Measurements from ENCODE around the gene LRIT2. TPM values are rescaled to one million over a fixed set of nuclear protein-coding genes. Genes with fewer than 3 reads are reported as not detected.
"Not testable (repeated sequence)": the region's sequence is repeated elsewhere in the genome, so short reads cannot be mapped to it uniquely, and the experiment has no call there.

Gene LRIT2
- total RNA-seq, 2 experiments from 2014 or later = not detected

DNA sequence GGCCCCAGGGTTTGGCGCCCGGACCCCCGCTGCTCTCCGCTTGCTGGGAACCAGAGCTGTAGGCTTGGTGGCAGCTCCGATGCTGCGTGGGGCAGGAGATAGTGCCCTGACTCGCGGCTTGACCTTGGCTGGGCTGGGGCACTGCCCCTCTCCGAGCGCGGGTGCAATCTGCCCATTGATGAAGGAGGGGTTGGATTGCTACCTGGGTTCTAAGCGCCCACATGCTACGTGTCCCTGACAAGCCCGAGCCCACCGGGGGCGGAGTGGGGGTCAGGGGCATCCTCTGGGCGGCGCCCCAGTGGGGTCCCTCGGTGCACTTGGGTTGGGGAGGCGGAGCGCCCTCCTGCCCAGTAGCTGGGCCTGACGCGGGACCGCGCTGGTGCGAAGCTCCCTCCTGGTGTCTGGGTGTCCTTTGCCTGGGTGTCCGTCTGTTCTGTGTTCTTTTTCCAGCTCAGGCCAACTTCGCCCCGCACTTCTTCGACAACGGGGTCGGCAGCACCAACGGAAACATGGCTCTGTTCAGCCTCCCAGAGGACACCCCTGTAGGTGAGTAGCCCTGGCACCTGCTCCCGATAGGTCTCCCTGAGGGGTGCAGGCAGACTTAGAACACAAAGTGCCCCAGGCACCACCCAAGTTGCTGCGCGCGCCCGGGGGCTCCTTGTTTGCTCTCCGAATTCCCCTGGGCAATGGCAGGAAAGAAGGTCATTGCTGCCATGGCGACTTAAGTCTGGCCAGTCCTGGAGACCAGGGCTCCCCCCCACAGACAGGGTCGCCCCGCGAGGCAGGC, 30.1 kb downstream of the LRIT2 start:
- Mint-ChIP-seq H3K4me1 (peaks cover 13% of the 10 kb centered on the region), H3K9me3 (ENCODE audit: low read depth) (no peaks in the 10 kb centered on the region), H3K4me3 (peak overlapping the region; percentile 49), H3K27ac (no peak overlapping the region), H3K27me3 (peaks cover 27% of the 10 kb centered on the region), H3K36me3 (ENCODE audit: low read depth) (no peaks in the 10 kb centered on the region)
- intact Hi-C loops (cut with DNase I, micrococcal nuclease) = no loop called here
- POLR2A ChIA-PET = no interaction called here
- no peak for ATAC-seq
- CTCF ChIA-PET = interaction anchor here (0.7 to 1.3 kb wide), 3 partner anchors 20 to 581 kb away, joined by 3 read pairs; no protein-coding TSS in a partner anchor
- no peak for DNase-seq

DNA sequence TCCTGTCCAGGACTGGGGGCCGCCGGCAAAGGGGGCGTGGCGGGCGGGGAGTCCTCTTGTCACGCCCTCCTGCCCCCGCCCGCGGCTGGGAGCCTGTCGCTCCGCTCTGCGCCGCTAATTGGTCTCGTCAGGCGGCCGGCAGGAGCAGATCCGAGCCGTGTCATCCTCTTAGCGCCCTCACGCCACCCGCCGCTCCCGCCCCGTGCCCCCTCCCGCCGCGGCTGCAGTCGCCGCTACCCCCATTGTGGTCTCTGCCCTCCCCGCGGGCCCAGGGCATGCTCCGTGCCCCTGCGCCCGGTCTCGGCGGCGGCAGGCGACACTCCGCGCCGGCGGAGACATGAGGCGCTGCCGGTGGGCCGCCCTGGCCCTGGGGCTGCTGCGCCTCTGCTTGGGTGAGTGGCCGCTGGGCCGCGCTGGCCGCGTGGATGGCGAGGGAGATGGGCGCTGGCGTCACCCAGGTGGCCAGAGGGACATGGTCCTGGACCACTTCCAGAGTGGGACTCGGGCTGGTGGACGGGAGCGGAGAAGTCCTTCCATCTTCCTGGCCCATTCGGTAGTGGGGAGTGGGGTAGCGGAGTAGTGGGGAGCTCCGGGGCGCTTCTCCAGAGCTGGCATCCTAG, 30.8 kb downstream of the LRIT2 start, which contains the start of gene CDHR1:
Gene CDHR1, plus strand, starts transcription at position 114 of the 620 bp plus-strand sequence. Its CDS starts 224 bp downstream, at position 338.
- DNase-seq = peak; percentile 72
- no peak within 1 kb of the TSS for H3K27ac Mint-ChIP-seq
- ChIA-PET CTCF (interaction anchor here (0.7 to 1.3 kb wide), 4 partner anchors 19 to 580 kb away, joined by 3 read pairs; partner anchors contain the start of gene GPR15LG), POLR2A (no interaction called here)
- peaks cover 27% of the 10 kb centered on the region for H3K27me3 Mint-ChIP-seq
- no peaks in the 10 kb centered on the region for H3K36me3 Mint-ChIP-seq (ENCODE audit: low read depth)
- peak within 1 kb of the TSS; percentile 49 for H3K4me3 Mint-ChIP-seq
- H3K9me3 Mint-ChIP-seq (ENCODE audit: low read depth) = no peaks in the 10 kb centered on the region
- H3K4me1 Mint-ChIP-seq = peaks cover 13% of the 10 kb centered on the region
- intact Hi-C loops (cut with DNase I, micrococcal nuclease) = loop anchor here in 1 of 2 experiments (1.0 kb wide), 1 partner anchor 55 kb away; the partner anchor contains the start of gene GHITM
- peak; percentile 84 for ATAC-seq

DNA sequence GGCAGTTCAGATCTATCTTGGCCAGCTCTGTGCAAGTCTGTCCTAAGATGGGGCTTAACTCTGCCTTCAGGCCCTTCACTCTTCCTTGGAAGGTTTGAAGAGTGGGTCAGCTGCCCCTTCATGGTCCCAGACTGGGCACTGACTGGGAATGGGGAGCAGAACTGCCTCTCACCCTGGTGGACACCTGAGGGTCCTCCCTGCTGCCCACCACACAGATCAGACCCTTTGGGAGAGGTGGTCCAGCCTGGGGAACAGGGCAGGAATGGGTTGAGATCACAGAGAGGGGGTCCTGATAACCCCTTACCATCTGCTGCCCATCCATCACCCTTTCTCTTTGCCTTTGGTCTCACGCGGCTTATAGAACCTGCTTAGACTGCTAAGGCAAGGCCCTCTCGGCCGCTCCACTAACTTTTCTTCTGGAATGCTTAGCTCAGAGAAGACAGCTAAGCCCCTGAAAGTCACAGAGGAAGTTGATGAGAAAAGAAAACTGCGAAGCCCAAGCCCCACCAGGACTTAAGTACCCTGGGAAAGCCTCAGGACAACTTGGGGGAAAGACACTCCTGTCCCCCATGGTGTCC, 31.4 kb downstream of the LRIT2 start:
- no peak for ATAC-seq
- Mint-ChIP-seq H3K27ac (no peak overlapping the region), H3K36me3 (ENCODE audit: low read depth) (no peaks in the 10 kb centered on the region), H3K27me3 (peaks cover 27% of the 10 kb centered on the region), H3K4me1 (peaks cover 13% of the 10 kb centered on the region), H3K9me3 (ENCODE audit: low read depth) (no peaks in the 10 kb centered on the region), H3K4me3 (peak overlapping the region; percentile 49)
- DNase-seq = no peak
- intact Hi-C loops (cut with DNase I, micrococcal nuclease) = loop anchor here in 1 of 2 experiments (1.0 kb wide), 1 partner anchor 55 kb away; the partner anchor contains the start of gene GHITM
- ChIA-PET CTCF (interaction anchor here (1.0 to 1.3 kb wide), 5 partner anchors 18 to 343 kb away, joined by 3 to 4 read pairs (median 3); partner anchors contain the start of gene GPR15LG), POLR2A (interaction anchor here (0.6 kb wide), 1 partner anchor 47 kb away, joined by 3 read pairs; no protein-coding TSS in a partner anchor)

DNA sequence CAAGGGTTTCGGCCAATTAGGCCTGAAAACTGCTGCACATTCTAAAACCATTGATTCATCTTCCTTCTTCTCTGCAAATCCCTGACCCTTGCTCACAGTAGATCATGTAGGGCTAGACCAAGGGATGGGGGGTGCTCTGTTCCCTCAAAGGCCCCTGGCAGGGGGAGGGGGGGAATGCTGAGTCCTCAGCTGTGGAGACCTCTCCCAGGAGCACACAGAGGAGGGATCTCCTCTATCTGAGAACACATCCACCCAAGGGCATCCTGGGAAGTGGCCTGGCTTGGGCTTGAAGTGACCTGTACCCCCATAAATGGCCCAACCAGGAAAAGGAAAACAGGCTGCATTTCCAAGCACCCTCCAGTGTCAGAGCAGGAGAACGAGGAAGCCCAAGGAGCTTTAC, 32.0 kb downstream of the LRIT2 start:
- H3K4me3 Mint-ChIP-seq = no peak overlapping the region
- H3K9me3 Mint-ChIP-seq (ENCODE audit: low read depth) = no peaks in the 10 kb centered on the region
- DNase-seq (no peak), ATAC-seq (no peak)
- CTCF ChIA-PET = interaction anchor here (0.6 to 1.1 kb wide), 4 partner anchors 25 to 344 kb away, joined by 3 to 5 read pairs (median 4); no protein-coding TSS in a partner anchor
- H3K27me3 Mint-ChIP-seq = peaks cover 26% of the 10 kb centered on the region
- H3K4me1 Mint-ChIP-seq = peaks cover 13% of the 10 kb centered on the region
- no peak overlapping the region for H3K27ac Mint-ChIP-seq
- intact Hi-C loops (cut with DNase I, micrococcal nuclease) = no loop called here
- POLR2A ChIA-PET = no interaction called here
- no peaks in the 10 kb centered on the region for H3K36me3 Mint-ChIP-seq (ENCODE audit: low read depth)

DNA sequence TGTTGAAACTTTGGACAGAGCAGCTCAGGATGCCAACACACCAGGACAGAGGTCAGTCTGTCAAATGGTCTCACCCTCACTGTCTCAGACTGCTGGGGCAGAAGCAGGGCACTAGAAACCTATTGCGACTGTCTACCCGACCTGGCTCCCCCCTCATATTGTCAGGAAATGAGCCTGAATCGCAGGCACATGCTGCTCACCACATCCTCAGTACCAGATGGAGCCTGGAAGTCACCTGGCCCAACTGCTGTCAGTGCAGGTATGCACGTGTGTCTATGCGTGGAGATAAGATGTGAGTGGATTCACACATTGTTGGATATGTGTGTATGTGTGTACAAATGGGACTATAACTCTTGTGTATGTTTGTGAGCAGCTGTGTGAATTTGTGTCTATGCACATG, 34.2 kb downstream of the LRIT2 start:
- H3K9me3 Mint-ChIP-seq (ENCODE audit: low read depth) = no peaks in the 10 kb centered on the region
- no peak overlapping the region for H3K27ac Mint-ChIP-seq
- DNase-seq = peak; percentile 41
- POLR2A ChIA-PET = no interaction called here
- intact Hi-C loops (cut with DNase I, micrococcal nuclease) = no loop called here
- no peaks in the 10 kb centered on the region for H3K36me3 Mint-ChIP-seq (ENCODE audit: low read depth)
- ATAC-seq = peak; percentile 45
- H3K4me3 Mint-ChIP-seq = no peak overlapping the region
- H3K27me3 Mint-ChIP-seq = peaks cover 17% of the 10 kb centered on the region
- CTCF ChIA-PET = interaction anchor here (1.5 kb wide), 1 partner anchor 14 kb away, joined by 3 read pairs; no protein-coding TSS in a partner anchor
- peaks cover 13% of the 10 kb centered on the region for H3K4me1 Mint-ChIP-seq

DNA sequence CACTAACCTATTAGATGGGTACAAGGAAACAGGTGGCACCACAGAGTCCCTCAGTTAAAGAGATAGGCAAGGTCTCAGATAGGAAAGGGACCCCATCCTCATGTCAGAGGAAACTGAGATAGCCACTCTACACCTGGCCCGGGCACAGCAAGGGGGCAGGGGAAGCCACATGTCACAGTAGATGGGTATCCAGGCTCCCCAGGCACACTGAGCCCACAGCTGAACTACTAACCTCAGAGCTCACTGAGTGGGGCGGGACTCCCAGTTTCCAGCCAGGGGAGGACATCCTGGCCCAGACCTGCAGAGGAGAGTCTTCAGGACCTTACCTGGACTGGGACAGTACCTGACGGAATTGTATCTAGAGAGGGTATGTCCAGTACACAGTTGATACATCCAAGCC, 34.7 kb downstream of the LRIT2 start:
- Mint-ChIP-seq H3K4me1 (peaks cover 13% of the 10 kb centered on the region), H3K36me3 (ENCODE audit: low read depth) (no peaks in the 10 kb centered on the region), H3K4me3 (no peak overlapping the region), H3K9me3 (ENCODE audit: low read depth) (no peaks in the 10 kb centered on the region), H3K27ac (no peak overlapping the region), H3K27me3 (peaks cover 12% of the 10 kb centered on the region)
- no peak for DNase-seq
- ATAC-seq = no peak
- CTCF ChIA-PET = no interaction called here
- intact Hi-C loops (cut with DNase I, micrococcal nuclease) = no loop called here
- POLR2A ChIA-PET = no interaction called here

DNA sequence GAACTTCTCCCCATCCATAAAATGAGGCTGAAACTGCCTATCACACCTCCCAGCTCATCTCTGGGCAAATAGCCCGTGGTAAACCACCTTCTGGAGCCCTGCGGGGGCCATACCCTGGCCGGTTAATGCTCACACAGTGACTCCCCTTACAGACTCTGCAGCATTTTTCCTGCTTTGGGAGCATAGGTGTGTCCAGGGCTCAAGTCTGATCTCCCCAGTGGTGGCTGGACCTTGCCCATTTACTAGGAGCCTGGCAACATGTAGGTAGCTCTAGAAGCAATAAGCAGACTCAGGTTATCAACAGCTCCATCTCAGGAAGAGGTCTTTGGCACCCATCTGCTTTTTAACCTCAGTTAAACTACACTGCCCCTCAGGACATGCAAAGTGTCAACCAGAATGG, 36.5 kb downstream of the LRIT2 start:
- no peak for ATAC-seq

DNA sequence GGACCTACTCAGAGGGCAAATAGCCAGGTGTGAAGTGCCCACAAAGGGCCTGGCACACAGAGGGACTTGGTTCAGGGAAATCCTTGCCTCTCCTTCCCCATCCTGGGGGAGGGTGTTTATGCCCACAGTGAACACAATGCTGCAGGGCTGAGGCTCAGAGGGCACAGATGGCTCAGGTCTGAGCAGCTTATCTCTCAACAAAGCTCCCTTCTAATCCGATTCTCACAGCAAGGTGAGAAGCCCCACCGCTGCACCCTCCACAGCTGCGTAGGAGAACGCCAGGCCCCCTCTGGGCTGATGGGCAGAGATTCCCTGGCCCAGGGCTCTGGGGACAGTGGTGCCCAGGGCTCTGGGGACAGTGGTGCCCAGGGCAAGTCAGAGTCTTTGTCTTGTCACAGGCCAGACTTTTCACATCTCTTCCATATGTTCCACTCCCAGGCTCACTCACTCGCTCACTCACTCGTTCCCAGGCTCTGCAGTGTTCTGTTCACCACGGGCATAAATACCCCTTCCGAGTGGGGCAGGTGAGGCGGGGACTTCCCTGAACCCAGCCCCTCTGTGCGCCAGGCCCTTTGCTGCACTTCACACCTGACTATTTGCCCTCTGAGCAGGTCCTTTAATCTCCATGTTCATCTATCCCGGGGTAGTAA, 39.7 kb downstream of the LRIT2 start:
- DNase-seq (no peak), ATAC-seq (no peak)
- intact Hi-C loops (cut with DNase I, micrococcal nuclease) = no loop called here
- Mint-ChIP-seq H3K4me3 (no peak overlapping the region), H3K9me3 (ENCODE audit: low read depth) (no peaks in the 10 kb centered on the region), H3K27me3 (no peaks in the 10 kb centered on the region), H3K27ac (no peak overlapping the region), H3K4me1 (peaks cover 2% of the 10 kb centered on the region), H3K36me3 (ENCODE audit: low read depth) (no peaks in the 10 kb centered on the region)
- ChIA-PET POLR2A (no interaction called here), CTCF (interaction anchor here (0.5 kb wide), 1 partner anchor 60 kb away, joined by 3 read pairs; no protein-coding TSS in a partner anchor)

More for the DNA sequence above, 36.5 kb downstream of the LRIT2 start:
- intact Hi-C loops (cut with DNase I, micrococcal nuclease) = no loop called here
- DNase-seq = no peak
- H3K4me1 Mint-ChIP-seq = peaks cover 13% of the 10 kb centered on the region
- no peak overlapping the region for H3K4me3 Mint-ChIP-seq
- CTCF ChIA-PET = no interaction called here
- POLR2A ChIA-PET = no interaction called here
- H3K9me3 Mint-ChIP-seq (ENCODE audit: low read depth) = no peaks in the 10 kb centered on the region
- H3K27ac Mint-ChIP-seq = no peak overlapping the region
- H3K27me3 Mint-ChIP-seq = peaks cover 7% of the 10 kb centered on the region
- H3K36me3 Mint-ChIP-seq (ENCODE audit: low read depth) = no peaks in the 10 kb centered on the region

DNA sequence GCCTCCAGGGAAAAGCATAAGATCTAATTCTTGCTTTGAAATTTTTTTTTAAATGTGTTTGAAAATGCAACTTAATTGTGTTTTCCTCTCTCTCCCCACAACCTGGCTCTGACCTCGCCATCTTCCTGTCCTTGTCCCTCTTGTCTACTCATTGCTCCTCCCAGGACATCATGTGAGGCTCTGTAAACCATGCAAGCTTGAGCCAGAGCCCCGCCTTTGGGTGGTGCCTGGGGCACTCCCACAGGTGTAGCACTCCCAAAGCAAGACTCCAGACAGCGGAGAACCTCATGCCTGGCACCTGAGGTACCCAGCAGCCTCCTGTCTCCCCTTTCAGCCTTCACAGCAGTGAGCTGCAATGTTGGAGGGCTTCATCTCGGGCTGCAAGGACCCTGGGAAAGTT, 40.8 kb downstream of the LRIT2 start:
- H3K9me3 Mint-ChIP-seq (ENCODE audit: low read depth) = no peaks in the 10 kb centered on the region
- no peak for ATAC-seq
- intact Hi-C loops (cut with DNase I, micrococcal nuclease) = no loop called here
- H3K27ac Mint-ChIP-seq = no peak overlapping the region
- no peak for DNase-seq
- H3K4me3 Mint-ChIP-seq = no peak overlapping the region
- H3K27me3 Mint-ChIP-seq = no peaks in the 10 kb centered on the region
- ChIA-PET POLR2A (no interaction called here), CTCF (interaction anchor here (0.9 kb wide), 1 partner anchor 23 kb away, joined by 4 read pairs; no protein-coding TSS in a partner anchor)
- no peaks in the 10 kb centered on the region for H3K4me1 Mint-ChIP-seq
- H3K36me3 Mint-ChIP-seq (ENCODE audit: low read depth) = no peaks in the 10 kb centered on the region

DNA sequence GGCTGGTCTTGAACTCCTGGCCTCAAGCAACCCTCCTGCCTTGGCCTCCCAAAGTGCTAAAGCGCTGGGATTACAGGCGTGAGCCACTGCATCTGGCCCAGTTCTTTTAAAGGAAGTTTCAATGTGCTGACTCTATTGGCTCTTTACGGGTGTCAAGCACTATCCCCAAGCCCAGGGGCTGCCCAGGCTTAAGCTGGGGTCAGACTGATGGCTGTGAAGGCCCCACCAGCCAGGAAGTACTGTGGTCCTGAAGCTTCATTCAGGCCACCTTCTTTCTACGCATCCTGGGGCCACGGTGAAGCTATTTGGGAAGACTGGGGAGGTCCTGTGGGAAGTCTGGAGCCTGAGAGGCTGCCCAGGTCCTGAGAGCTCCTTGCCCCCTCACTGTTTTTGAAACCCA, 43.7 kb downstream of the LRIT2 start:
- POLR2A ChIA-PET = interaction anchor here (1.3 kb wide), 1 partner anchor 26 kb away, joined by 6 read pairs; no protein-coding TSS in a partner anchor
- DNase-seq = no peak
- CTCF ChIA-PET = interaction anchor here (1.0 to 1.3 kb wide), 2 partner anchors 29 to 34 kb away, joined by 4 to 5 read pairs; no protein-coding TSS in a partner anchor
- Mint-ChIP-seq H3K36me3 (ENCODE audit: low read depth) (no peaks in the 10 kb centered on the region), H3K4me1 (peaks cover 3% of the 10 kb centered on the region), H3K4me3 (no peak overlapping the region), H3K9me3 (ENCODE audit: low read depth) (no peaks in the 10 kb centered on the region), H3K27me3 (no peaks in the 10 kb centered on the region), H3K27ac (no peak overlapping the region)
- ATAC-seq = no peak
- intact Hi-C loops (cut with DNase I, micrococcal nuclease) = no loop called here

DNA sequence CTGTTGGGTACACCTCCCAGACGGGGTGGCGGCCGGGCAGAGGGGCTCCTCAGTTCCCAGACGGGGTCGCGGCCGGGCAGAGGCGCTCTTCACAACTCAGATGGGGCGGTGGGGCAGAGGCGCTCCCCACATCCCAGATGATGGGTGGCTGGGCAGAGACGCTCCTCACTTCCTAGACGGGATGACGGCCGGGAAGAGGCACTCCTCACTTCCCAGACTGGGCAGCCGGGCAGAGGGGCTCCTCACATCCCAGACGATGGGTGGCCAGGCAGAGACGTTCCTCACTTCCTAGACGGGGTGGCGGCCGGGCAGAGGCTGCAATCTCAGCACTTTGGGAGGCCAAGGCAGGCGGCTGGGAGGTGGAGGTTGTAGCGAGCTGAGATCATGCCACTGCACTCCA, 45.0 kb downstream of the LRIT2 start:
- ATAC-seq; CTCF ChIA-PET; H3K27me3 Mint-ChIP-seq; H3K4me1 Mint-ChIP-seq; H3K9me3 Mint-ChIP-seq (ENCODE audit: low read depth); H3K4me3 Mint-ChIP-seq; intact Hi-C loops (cut with DNase I, micrococcal nuclease); DNase-seq; H3K27ac Mint-ChIP-seq; POLR2A ChIA-PET; H3K36me3 Mint-ChIP-seq (ENCODE audit: low read depth): not testable (repeated sequence)
